Measurements from ENCODE around the gene SLC8A1.

SLC8A1 gene

DNA sequence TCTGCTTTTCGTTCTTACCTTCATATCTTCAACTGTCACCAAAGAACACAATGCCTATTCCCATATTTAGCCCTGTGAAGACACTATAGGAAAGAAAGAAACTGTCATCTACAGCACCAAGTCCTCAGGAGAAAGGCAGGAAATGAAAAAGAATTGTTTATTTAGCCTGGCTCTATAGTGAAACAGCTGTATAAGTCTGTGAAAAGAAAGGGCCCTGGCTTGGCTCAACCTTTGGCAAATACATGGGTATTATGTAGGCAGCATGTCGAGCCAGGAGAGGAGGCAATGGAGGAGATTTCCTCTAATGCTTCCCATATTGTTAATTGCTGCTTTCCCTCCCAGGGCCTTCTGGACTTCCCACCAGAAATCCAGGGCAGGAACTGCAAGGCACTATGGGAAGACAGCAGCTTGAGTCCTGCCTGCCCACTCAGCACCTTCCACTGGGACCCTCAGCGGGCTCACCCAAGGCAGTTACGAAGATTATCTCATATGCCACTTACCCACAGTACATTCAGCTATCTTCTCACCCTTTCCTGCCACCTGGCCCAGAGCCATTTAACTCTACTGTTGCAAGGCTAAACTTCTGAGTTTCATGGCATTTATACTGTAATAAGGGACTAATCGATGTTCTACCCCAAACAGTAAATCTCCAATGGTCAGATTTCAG is 30.1 kb downstream of the SLC8A1 start:
- no peak for DNase-seq

DNA sequence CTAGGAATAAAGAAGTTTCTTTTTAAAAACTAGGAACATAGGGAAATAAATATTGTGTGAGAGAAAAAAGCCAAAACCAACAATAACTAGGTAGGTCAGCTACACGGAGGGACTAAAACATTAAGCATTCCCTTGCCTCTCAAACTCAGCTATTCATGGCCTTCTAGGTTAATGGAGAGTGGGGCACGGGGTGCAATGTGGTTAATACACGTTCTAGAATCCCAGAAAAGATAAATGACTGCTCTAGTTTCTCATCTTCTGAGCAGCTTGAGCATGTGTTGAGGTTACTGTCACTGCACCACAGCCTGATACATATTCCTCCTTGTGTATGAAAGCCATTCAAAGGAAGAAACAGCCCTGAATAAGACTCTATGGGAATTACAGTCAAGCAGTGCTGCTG is 31.4 kb downstream of the SLC8A1 start:
- DNase-seq: no peak

DNA sequence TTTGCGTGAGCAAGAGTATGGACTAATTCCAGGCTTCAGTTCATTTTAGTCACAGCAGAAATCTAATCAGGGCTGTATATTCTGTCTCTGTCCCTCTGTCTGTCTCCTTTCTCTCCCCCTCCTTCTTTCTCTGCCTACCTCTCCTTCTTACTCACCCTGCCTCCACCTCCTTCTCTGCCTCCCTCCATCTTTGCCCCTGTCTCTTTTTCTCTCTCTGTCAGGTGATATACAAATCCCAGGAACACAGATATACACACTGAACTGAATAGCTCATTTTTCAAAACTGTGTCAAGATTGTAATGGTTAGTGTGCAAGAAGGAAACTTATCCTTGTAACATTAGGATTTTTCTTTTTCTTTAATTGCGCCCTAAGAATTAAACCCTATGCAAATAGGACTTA is 32.5 kb downstream of the SLC8A1 start:
- DNase-seq: no peak

DNA sequence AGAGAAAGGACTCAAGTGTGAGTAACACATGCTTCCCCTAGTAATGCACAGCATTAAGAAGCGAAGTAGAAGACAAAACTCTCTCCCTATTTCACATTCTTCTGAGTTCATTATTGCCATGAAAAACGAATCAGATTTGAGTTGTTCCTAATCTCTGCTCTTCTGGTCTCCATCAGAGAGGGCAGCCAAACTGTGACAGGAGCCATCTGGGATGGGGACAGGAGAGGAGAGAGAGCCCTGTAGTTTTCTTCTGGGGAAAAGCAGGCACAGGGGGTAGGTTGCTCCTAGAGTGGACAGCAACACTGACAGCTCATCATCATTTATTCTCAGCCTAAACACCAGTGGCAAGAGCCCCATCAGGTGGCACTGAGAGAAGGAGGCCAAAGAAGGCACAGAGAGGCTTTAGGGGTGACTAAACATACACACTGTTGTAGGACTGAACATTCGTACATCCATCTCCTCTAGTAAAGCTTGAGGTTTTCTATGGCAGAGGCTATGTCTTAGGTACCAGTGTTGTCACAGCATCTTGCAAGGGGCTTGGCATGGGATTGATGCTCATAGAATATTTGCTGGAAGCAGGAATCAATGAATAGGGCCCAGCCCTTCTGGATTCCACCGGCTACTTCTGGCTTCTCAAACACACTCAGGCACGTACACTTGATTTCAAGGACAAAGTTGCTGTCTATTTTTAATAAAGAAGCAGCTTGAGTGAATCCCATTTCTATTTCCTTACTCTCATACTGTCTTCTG is 33.1 kb downstream of the SLC8A1 start:
- DNase-seq: no peak

DNA sequence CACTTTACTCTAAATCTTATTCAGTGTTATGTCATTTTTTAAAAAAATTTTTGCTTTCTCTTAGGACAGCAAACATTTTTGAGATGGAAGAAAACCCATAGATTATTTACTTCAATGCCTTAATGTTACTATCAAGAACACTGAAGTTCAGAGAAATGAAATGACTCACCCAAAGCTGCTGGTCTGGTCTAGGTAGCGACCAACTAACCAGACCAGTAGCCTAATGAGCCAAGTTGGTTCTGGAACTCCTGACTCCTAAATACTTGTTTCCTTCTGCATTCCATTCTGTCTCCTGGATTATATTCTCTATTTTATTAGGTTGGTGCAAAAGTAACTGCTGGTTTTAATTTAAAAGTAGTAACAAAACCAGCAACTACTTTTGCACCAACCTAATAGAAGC is 35.4 kb downstream of the SLC8A1 start:
- no peak for DNase-seq

DNA sequence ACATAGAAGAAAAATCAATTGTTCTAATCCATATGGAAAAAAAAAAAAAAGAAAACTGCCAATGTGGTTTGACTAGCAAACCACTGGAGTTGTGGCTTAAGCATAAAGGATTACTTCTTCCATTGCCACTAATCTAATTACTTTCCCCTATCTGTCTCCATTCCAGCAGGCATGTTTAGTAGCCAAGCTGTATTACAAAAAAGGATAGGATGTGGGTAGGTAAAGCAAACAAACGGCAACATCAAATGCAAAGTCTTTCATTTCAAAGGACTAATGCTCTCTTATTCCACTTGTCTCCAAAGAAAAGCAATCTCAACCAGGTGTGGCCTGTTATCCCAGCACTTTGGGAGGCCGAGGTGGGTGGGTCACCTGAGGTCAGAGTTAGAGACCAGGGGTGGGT is 36.5 kb downstream of the SLC8A1 start:
- no peak for DNase-seq

DNA sequence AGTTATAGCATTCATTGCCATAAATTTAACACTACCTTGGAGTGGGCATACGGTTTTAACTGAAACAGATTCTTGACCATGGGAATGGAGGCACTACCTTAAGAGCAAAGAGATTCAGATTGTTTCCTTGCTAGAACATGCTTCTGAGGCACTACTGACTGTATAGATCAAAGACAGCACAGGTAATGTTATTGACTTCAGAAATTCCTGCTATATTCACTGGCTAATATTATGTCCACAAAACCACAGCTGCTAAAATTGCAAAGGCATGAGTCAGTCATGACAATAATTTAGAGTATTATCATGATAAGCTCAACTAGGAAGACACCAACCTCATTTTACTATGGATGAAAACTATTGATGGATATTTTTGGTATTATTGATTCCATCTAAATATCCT is 39.4 kb downstream of the SLC8A1 start:
- no peak for DNase-seq

DNA sequence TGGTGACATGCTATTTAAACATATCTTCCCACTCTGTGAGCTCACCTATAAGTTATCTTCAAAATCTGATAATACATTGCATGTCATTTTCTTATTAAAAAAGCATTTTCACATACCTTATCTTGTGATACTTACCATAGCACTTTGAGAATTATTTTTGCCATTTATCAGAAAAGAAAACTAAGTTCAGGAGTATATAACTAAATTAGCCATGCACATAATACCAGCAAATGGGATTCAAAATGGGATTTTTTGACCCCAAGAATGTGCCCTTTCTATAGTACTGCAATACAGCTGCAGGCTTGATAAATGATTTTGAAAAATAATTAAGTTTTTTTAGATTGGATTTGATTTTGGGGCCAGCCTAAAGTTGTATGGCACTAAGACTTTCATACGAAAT is 41.2 kb downstream of the SLC8A1 start:
- DNase-seq: no peak

DNA sequence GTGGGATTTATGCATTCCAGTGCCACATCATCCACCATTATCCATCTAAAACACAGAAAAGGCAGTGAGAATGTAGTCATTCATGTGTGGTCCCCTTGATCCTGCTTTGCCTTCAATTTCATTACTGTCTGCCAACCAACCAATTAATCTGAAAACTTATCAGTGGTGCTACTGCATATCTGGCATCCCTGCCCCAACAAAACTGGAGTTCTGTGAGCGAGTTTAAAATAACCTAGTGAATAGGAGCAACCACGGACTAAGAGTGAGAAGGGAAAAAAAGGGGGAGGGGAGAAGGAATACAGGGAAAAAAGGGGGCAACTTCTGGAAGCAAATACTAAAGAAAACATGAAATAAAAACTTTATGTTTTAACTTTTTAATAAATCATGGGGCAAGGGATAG is 42.2 kb downstream of the SLC8A1 start:
- no peak for DNase-seq

DNA sequence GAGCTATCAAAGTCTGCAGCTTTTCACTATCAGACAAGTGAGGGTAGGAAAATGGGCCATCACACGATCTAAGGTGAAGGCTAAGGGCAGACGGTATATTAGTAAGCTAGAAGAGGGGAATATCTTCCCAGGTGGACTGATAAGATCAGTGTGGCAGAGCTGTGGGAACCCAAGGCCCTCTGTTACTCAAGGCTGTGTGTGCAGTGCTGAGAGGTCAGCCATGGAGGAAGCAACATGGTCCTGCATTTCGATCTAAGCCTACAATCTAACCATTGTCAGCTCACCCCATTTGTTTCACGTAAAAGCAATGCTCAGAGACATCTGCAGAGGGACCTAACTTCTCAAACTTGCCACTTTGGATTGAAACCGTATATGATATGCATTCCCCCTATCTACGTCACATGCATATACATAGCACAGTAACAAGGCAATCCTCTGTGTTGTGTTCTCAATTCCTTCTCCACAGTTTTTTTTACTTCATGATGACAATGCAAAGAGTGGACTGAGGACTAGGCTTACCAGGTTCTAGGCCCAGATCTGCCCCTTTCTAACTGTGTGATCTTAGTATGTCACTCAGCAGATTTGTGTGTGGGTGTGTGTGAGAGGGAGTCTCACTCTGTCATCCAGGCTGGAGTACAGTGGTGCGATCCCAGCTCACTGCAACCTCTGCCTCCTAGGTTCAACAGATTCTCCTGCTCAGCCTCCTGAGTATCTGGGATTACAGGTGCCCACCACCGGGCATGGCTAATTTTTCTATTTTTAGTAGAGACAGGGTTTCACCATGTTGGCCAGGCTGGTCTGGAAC is 45.2 kb downstream of the SLC8A1 start:
- DNase-seq: no peak

DNA sequence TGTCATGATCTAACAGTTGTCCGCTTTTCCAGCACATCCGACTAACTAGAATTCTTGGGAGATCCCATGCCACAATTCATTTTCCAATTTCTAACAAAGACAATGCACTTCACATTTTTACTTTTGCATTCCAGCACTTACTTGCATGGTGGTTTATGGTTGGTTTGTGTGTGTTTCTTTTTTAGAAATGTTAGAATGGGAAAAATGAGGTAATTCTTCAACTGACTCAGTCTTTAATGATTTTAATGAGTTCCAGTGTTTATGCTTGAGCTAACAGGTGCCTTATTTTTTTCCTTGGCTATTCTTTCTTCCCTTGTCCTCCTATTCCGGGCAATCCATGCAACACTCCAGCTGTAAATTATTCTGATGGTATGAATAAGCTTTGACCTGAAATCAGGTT is 46.4 kb downstream of the SLC8A1 start:
- DNase-seq: no peak

DNA sequence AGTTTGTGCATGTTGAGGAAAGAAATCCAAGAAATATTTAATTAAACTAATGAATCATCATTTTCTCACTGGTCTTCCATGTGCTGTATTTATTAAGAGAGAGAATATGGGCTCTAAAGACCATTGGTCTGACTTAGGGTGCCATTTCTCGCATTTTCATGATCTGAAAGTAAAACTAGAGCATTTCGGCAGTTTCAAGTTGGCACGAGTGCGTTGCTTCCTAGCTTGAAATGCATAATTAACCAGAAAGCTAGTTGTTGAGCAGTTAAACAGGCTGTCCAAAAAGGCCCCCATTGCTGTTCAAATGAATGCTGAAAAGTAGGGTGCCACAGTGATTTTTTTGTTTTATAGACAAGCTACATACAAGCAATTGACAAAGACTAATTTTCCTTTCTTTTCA is 47.4 kb downstream of the SLC8A1 start:
- DNase-seq: no peak

DNA sequence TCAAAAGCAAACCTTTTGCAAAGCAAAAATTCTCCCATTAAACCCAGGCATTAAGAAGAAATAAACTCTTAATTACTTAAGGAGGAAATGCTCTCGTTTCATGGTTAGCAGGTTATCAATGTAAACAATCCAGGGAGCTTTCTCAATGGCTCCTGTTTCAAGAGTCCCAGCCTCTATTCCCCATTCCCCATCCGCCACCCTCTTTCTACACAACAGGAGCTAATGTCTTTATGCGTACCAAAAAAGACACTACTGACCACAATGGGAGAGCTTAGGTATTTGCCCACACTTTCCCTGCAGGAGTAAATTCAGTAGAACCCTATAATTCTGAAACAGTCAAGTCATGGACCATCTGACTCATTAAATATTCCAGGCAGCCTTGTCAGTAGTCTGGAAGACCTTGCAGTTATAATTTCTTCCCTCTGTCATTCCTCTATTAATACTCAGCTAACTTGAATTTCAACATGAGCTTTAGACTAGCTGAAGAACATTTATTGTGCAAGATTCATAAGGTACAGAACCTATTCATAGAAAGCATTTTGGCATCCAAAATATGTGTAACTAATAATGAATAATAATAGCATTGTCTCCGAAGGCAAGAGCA is 48.6 kb downstream of the SLC8A1 start:
- DNase-seq: no peak

DNA sequence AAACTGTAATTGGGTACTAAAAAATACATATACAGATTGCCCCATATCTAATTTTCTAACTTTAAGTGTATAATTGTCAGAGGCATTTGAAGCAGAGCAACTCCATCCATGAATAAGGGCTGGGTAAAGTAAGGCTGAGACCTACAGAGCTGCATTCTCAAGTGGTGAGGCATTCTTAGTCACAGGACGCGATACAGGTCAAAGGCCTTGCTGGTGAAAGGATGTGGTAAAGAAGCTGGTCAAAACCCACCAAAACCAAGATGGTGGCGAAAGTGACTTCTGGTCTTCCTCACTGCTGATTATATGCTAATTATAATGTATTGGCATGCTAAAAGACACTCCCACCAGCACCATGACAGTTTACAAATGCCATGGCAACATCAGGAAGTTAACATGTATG is 50.0 kb downstream of the SLC8A1 start:
- no peak for DNase-seq

DNA sequence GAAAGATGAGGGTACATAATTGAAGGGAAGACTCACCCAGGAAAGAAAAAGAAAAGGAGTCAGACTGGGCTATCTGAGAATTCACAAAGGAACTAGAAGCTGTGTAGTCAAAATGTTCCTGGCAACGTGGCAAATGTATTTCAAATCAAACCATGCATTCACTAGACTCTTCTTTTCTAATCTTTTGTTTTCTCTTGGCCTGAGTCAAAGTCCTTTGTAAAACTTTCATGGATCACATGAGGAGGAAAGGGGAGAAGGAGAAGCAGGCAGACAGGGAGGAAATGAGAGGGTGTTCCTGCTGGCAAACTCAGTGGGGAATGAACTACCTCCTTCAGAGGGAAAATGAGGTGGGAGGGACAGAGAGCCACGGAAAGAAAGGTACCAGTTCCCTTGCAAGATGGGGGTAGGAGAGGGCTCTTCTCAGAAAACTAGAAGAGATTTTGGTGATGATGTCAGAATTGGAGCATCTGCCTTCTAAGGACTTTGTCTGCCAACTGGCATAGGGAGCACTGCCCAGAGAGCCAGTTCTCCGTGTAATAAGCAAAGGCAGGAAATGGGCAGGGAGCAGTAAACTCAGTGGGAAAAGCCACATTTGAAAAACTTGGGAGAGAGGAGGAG is 51.4 kb downstream of the SLC8A1 start:
- DNase-seq: no peak

DNA sequence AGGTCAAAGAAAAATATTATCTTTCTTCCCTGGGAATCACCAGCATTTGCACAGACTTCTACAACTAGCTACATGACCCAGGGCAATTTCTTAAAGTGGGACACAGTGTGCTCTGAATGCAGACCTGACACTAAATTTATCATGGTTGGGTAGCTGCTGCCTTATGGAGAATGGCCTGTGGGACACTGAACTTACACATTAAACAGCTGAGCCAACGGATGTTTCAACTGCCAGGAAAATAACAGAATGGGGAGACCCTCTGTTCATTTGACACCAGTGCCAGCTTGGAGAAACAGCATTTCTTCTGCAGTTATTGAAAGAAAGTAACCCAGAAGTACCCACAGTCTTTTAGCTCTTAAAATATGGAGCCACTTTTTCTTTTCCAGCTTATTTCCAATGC is 54.1 kb downstream of the SLC8A1 start:
- no peak for DNase-seq

DNA sequence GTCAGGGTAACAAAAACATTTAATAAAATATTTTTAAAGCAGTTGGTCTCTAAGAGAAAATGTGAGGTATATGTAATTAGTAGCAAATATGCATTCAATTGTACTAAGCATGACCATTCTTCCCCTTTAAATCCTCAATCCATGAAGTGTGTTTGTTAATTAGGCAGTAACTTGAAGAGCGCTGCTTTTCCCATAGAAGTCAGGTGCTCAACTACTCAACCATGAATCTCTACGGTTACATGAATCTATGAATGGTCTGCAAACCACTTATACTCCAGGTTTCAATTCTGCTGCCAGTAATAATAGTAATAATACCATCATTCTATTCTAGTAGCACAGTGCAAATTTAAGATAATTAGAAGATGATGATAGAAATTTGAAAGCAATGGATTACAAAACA is 55.8 kb downstream of the SLC8A1 start:
- DNase-seq: no peak

DNA sequence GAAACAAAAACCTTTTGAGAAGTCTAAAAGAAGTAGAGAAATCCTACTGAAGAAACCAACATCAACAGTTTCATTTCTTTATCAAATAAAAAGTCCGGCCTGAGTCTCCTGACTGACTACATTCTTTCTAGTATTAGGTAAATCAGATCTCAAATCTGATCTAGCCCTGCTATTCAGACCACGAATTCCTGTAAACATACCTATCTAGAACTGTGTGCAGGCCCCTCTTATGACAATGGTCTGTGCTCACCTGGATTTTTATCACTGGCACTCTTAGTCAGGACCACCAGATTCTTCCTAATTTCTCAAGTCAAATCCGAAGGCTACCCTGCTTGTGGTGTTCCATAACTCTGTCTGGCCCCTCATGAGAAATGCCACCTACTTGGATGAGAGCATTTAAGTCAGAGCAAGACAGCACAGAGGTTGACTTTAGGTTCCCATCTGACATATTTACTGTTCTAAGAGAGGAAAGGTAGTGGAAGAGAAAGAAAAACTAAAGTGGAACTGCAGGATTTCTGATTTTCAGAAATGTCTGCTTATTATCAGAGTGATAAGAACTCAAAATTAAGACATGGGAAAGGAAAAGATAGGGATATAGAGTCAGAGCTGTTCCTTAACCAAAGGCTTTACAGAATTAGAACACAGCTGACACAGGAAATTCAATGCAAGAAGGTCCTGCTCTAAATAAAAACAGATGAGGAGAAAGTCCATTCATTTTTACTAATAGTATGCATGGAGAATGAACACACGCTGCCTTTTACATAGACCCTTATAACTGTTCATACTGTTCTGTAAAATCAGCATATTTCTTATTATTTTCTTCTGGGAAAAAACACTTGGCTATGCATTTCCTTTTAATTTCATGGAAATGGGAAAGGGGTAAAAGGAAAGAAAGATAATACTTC is 56.5 kb downstream of the SLC8A1 start:
- no peak for DNase-seq

DNA sequence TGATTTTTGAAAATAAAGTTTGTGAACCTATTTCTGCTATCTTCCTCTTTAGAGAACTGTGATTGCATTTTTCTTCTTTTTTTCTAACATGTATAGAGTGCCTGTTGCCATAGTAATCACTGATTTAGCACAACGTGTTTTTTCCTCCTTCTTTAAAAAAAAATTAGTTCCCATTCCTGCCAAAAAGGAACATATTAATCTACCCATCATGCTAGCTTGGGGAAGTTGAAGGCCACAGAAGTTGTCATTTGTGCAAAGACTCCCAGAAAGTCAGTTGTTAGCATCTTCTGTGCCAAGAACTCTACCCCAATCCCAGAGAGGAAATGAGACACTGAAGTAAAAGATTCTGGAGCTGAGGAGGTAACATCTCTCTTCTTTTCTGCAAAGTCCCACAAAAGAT is 57.3 kb downstream of the SLC8A1 start:
- DNase-seq: peak; percentile 68 to 93 (median 82)

DNA sequence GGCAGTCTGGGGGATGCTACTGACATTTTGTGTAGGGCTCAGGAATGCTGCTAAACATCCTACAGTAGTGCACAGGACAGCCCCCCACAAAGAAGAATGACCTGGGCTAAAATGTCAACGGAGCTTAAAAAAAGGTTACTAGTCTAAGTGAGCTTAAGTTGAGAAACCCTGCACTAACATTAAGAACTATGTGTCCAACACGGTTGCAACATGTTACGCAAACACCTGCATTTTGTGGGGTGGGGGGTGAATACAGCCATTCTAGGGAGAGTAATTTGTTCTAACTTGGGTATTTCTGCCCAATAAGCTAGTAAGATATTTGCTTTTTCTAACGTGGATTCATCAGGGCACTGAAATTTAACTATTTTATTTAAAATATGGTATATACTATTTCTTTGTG is 57.9 kb downstream of the SLC8A1 start:
- no peak for DNase-seq

DNA sequence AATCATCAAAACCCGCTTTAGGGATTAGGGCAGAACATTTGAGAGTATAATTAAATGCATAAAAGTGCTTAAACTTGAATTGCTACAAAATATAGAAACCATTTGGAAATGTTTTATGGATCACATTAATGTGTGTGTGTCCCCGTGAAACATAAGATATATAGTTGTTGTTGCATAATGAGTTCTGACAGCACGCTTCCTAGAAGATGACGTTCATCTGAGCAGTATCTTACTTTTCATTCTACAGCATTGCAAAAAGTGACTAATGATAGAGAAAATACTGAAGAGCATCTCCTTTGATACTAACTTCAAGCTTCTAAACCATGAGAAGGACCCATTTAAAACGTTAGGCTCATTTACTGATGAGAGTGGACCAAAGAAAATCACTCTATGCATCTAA is 63.7 kb downstream of the SLC8A1 start:
- no peak for DNase-seq

DNA sequence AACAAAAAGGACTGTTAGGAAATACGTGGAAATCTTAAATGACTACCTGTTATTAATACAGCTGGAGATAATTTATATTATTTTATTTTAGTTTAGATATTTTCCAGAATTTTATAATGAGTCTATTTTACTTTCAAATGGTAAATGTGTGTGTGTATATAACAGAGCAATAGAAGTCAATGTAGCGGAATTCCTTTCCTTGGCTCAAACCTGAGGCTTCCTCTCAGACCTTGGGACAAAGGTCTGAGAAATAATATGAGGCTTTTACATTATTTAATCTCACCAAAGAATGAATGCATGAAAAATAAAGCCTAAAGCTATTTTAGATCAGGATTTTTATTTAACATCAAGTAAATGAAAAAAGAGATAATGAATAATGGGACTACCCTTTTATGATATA is 65.7 kb downstream of the SLC8A1 start:
- no peak for DNase-seq

Measured in suppressor macrophage (primary cell).